Activated naive CD4-positive, alpha-beta T cell treated with anti-CD3 and anti-CD28 coated beads for 36 hours (primary cell): ENCODE results near the gene SLC43A1. TPM values are rescaled to one million over a fixed set of nuclear protein-coding genes. Genes with fewer than 3 reads are reported as not detected.
"Not testable (repeated sequence)": the region's sequence is repeated elsewhere in the genome, so short reads cannot be mapped to it uniquely, and the experiment has no call there.

Experiments used
- CTCF ChIA-PET: fragments of 350-600 bp; sonication (Branson Sonifier 250); formaldehyde crosslinking; loops from one replicate; lab custom pipeline; 2021; ENCODE audit warnings: antibody characterized with exemption; lab: Charles Lee
- DNase-seq: peaks from one replicate; pipeline ENCODE4 v3.0.0-alpha.2; 2020
- H3K27ac Mint-ChIP-seq: one replicate; pipeline ENCODE4 v1.8.0; 2021; ENCODE audit warnings: mild to moderate bottlenecking, mixed read lengths
- H3K27me3 Mint-ChIP-seq: one replicate; pipeline ENCODE4 v1.8.0; 2021; ENCODE audit warnings: low read depth, mixed read lengths
- H3K36me3 Mint-ChIP-seq: one replicate; pipeline ENCODE4 v1.8.0; 2021; ENCODE audit warnings: low read depth, mixed read lengths
- H3K4me1 Mint-ChIP-seq: one replicate; pipeline ENCODE4 v1.8.0; 2021; ENCODE audit warnings: low read depth, mixed read lengths
- H3K4me3 Mint-ChIP-seq: one replicate; pipeline ENCODE4 v1.8.0; 2021; ENCODE audit warnings: mild to moderate bottlenecking, moderate library complexity, mixed read lengths
- H3K9me3 Mint-ChIP-seq: one replicate; pipeline ENCODE4 v1.8.0; 2021; ENCODE audit warnings: mixed read lengths
- intact Hi-C: fragments of 100-400 bp; cut with micrococcal nuclease; formaldehyde crosslinking; loops from one replicate; pipeline ENCODE4 v1.15.1; 2023
- total RNA-seq, 2 experiments: library from RNA; stranded (reverse); gene quantifications; one replicate each; pipeline ENCODE4 v1.2.3, GENCODE V29; 2021

SLC43A1 gene
- total RNA-seq, 2 experiments from 2014 or later = 26.5 to 29.7 TPM

DNA sequence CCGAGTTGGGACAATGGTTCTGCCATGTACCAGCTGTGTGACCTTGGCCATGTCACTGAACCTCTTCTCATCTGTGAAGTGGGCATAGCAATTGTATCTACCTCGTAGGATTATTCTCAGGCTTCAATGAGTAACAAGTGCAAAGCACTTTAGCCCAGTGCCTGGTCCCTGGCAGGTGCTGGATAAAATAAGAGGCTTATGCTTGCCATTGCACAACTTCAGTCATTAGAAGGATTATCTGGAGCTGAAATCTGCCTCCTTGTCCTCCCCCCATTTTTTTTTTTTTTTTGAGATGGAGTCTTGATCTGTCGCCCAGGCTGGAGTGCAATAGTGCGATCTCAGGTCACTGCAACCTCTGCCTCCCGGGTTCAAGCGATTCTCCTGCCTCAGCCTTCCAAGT is 29.1 kb upstream of the SLC43A1 start:
- CTCF ChIA-PET = interaction anchor here (1.0 to 1.3 kb wide), 2 partner anchors 24 to 100 kb away, joined by 3 to 4 read pairs; no protein-coding TSS in a partner anchor
- Mint-ChIP-seq H3K27ac (no peak overlapping the region), H3K4me3 (no peak overlapping the region), H3K36me3 (peaks cover 21% of the 10 kb centered on the region), H3K9me3 (no peaks in the 10 kb centered on the region), H3K27me3 (no peaks in the 10 kb centered on the region), H3K4me1 (peaks cover 15% of the 10 kb centered on the region)
- intact Hi-C loops = no loop called here
- DNase-seq = no peak

DNA sequence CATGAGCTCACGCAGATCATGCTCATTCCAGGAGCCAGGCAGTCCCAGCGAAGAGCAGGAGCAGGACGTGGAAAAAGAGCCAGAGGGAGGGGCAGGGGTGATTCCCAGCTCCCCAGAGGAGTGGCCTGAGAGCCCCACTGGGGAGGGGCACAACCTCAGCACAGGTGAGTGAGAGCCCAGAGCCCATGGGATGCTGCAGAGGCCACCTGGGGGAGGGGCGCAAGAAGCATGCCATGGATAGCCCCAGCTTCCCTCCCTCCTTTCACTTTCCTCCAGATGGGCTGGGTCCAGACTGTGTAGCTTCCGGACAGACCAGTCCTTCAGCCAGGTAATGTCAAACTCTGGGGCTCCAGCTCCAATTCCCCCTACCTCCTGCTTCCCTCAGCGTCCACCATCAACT is 28.1 kb upstream of the SLC43A1 start:
- H3K4me1 Mint-ChIP-seq = peaks cover 14% of the 10 kb centered on the region
- H3K27ac Mint-ChIP-seq = no peak overlapping the region

DNA sequence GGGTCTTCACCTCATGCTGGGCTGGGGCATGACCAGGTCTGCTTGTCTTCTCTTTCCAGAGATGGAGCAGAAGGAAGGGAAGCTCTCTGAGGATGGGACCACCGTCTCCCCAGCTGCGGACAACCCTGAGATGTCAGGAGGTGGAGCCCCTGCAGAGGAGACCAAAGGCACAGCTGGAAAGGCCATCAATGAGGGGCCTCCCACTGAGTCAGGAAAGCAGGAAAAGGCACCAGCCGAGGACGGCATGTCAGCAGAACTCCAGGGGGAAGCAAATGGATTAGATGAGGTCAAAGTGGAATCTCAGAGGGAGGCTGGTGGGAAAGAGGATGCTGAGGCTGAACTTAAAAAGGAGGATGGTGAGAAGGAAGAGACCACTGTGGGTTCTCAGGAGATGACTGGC is 27.1 kb upstream of the SLC43A1 start:
- CTCF ChIA-PET = interaction anchor here (1.1 kb wide), 1 partner anchor 94 kb away, joined by 3 read pairs; no protein-coding TSS in a partner anchor
- no peak for DNase-seq
- no peak overlapping the region for H3K4me3 Mint-ChIP-seq
- H3K27ac Mint-ChIP-seq = no peak overlapping the region
- H3K36me3 Mint-ChIP-seq = peaks cover 11% of the 10 kb centered on the region
- H3K27me3 Mint-ChIP-seq = no peaks in the 10 kb centered on the region
- H3K4me1 Mint-ChIP-seq = peaks cover 5% of the 10 kb centered on the region
- intact Hi-C loops = no loop called here
- no peaks in the 10 kb centered on the region for H3K9me3 Mint-ChIP-seq

More for the DNA sequence above, 28.1 kb upstream of the SLC43A1 start:
- Mint-ChIP-seq H3K27me3 (no peaks in the 10 kb centered on the region), H3K9me3 (no peaks in the 10 kb centered on the region), H3K4me3 (no peak overlapping the region), H3K36me3 (peaks cover 16% of the 10 kb centered on the region)
- intact Hi-C loops = no loop called here
- CTCF ChIA-PET = interaction anchor here (0.9 to 1.5 kb wide), 3 partner anchors 17 to 50 kb away, joined by 3 to 4 read pairs (median 4); no protein-coding TSS in a partner anchor
- no peak for DNase-seq

DNA sequence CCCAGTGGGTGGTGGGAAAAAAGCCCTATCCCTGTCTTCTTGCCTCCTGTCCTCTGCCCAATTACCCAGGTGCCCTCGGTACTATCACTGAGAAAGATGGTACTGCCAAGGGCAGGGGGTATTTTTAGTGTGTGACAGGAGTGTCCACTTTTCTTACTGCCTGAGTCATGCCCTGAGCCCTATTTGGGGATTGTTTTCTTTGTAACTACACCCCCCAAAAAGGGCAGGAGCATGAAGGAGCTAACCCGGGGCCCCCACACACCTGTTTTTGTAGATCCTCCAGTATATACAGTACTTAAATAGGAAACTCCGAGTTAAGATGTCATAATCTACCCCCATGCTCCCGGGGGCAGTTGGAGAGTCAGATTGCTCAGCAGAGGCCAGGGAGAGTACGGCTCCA is 25.7 kb upstream of the SLC43A1 start:
- H3K9me3 Mint-ChIP-seq = no peaks in the 10 kb centered on the region
- CTCF ChIA-PET = no interaction called here
- H3K4me3 Mint-ChIP-seq = no peak overlapping the region
- no peaks in the 10 kb centered on the region for H3K27me3 Mint-ChIP-seq
- DNase-seq = no peak
- intact Hi-C loops = no loop called here
- no peak overlapping the region for H3K27ac Mint-ChIP-seq
- peaks cover 8% of the 10 kb centered on the region for H3K36me3 Mint-ChIP-seq
- H3K4me1 Mint-ChIP-seq = no peaks in the 10 kb centered on the region

DNA sequence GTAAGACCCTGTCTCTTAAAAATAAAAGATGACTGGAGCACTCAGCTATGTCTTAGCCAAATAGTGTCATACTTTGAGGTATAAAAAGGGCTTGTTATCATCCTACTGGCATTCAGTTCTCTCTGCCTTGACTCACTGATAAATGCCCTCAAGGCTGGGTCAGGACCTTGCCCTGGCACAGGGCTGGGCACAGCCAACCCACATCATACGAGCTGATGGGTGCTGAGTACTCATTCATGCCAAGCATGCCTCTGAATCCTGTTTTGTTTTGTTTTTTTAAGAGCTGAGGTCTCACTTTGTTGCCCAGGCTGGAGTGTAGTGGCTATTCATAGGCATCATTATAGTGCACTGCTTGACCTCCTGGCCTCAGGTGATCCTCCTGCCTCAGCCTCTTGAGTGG is 23.8 kb upstream of the SLC43A1 start:
- Mint-ChIP-seq H3K9me3 (no peaks in the 10 kb centered on the region), H3K4me3 (no peak overlapping the region), H3K27me3 (no peaks in the 10 kb centered on the region), H3K36me3 (peaks cover 8% of the 10 kb centered on the region), H3K4me1 (no peaks in the 10 kb centered on the region), H3K27ac (no peak overlapping the region)
- intact Hi-C loops = no loop called here
- CTCF ChIA-PET = interaction anchor here (0.7 to 1.3 kb wide), 4 partner anchors 12 to 105 kb away, joined by 3 to 4 read pairs (median 3); no protein-coding TSS in a partner anchor
- no peak for DNase-seq

DNA sequence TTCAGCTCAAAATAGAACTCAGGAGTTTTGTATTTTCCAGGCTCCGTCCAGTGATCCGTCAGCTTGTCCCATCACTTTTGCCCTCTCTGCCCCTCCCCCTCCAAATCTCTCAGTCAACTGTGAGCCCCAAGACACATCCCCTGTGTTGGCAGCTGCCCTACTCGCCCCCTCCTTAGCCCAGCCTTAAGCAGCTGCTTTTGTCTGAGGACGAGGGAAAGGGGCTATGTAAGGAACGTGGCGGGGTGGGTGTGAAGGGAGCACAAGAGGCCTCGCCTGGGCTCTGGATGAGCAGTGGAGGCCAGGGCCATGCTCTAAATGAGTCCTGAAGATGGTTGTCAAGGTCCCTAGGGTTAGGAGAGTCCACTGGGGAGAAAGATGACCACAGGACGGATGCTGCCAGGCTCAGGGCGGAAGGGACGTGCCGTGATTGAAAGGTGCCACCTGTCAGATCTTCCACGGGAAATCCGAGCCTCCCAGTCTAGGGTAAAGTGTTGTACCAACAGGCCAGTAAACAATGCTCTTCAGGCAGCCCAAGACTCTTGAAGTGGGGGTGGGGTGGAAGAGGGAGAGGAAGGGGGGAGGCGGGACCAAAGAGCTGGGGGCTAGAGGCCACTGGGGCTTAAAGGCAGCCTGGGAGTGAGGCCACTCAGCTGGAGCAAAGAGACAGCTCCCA is 21.6 kb upstream of the SLC43A1 start, which contains the start of gene SMTNL1:
Gene SMTNL1, plus strand, starts transcription at position 649 of the 673 bp plus-strand sequence. CDS start 5,048 bp downstream, outside the sequence.
- intact Hi-C loops = no loop called here
- Mint-ChIP-seq H3K9me3 (no peaks in the 10 kb centered on the region), H3K4me3 (no peak within 1 kb of the TSS), H3K27me3 (no peaks in the 10 kb centered on the region), H3K36me3 (peaks cover 7% of the 10 kb centered on the region), H3K27ac (no peak within 1 kb of the TSS), H3K4me1 (peaks cover under 1% of the 10 kb centered on the region)
- CTCF ChIA-PET = interaction anchor here (1.2 to 2.3 kb wide), 2 partner anchors 10 to 44 kb away, joined by 6 to 13 read pairs; no protein-coding TSS in a partner anchor
- DNase-seq = no peak

DNA sequence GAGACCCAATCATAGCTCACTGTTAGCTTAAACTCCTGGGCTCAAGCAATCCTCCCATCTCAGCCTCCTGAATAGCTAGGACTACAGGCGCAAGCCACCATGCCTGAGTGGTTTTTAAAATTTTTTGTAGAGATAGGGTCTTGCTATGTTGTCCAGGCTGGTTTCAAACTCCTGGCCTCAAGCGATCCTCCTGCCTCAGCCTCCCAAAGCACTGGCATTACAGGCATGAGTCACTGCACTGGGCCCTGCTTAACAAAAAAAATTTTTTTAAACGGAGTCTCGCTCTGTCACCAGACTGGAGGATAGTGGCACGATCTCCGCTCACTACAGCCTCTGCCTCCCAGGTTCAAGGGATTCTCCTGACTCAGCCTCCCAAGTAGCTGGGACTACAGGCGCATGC is 18.9 kb upstream of the SLC43A1 start:
- DNase-seq, H3K27me3 Mint-ChIP-seq, H3K27ac Mint-ChIP-seq, H3K4me3 Mint-ChIP-seq, intact Hi-C loops, H3K9me3 Mint-ChIP-seq, H3K36me3 Mint-ChIP-seq: not testable (repeated sequence)
- peaks cover 16% of the 10 kb centered on the region for H3K4me1 Mint-ChIP-seq
- CTCF ChIA-PET = interaction anchor here (0.5 to 1.5 kb wide), 4 partner anchors 9 to 142 kb away, joined by 3 read pairs; no protein-coding TSS in a partner anchor

DNA sequence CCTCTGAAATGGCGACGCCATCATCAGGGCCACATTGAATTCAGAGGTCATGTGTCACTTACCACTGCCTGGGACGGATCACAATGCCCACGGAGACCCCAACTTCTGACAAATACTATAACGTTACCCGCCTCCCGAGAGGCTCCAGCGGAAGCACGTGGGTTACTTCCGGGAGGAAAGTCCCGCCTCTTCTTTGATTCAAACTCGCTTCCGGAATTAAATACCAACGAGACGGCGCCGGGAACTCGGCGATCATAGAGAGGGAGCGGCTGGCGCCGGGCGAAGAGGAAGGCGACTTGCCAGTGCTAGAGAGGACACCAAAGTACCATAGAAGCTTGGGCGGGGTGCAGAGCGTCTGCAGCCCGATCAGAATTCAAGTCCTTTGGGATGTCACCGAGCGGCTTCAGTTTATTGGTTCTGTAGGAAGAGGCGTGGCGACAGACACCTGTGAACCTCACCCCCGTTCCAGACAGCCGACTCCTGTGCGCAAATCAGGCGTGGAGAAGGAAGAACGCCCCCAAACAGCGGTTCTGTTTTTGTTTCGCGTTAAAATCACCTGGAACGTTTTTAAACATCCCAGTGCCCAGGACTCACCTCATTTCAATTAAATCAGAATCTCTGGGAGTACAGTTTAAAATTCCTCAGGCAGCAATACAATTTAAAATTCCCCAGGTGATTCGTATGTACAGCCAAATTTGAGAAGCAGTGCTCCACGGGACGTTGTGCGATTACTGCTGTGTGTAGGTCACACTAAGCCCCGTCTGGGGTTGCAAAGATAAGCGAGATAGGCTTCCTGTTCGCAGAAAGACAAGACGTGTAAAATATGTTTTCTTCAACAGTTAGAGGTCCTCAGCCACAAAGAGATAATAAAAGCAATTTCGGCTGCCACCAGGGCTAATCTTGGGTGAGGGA is 15.3 kb upstream of the SLC43A1 start, which contains the start of gene TIMM10:
Gene TIMM10, minus strand, starts transcription at position 159 of the 912 bp plus-strand sequence. CDS start 565 bp downstream, outside the sequence.
- H3K4me3 Mint-ChIP-seq = peak within 1 kb of the TSS; percentile 90
- H3K9me3 Mint-ChIP-seq = no peaks in the 10 kb centered on the region
- peaks cover 38% of the 10 kb centered on the region for H3K4me1 Mint-ChIP-seq
- peaks cover 19% of the 10 kb centered on the region for H3K36me3 Mint-ChIP-seq
- no peaks in the 10 kb centered on the region for H3K27me3 Mint-ChIP-seq
- peak within 1 kb of the TSS; percentile 87 for H3K27ac Mint-ChIP-seq
- peak; percentile 97 for DNase-seq
- CTCF ChIA-PET = interaction anchor here (0.8 to 8.9 kb wide), 7 partner anchors 15 to 185 kb away, joined by 3 to 270 read pairs (median 4); partner anchors contain the start of genes RTN4RL2 and SLC43A1
- intact Hi-C loops = loop anchor here (1.0 to 2.0 kb wide), 13 partner anchors 17 to 1047 kb away; partner anchors contain the start of genes CLP1, MED19, SELENOH and SSRP1

DNA sequence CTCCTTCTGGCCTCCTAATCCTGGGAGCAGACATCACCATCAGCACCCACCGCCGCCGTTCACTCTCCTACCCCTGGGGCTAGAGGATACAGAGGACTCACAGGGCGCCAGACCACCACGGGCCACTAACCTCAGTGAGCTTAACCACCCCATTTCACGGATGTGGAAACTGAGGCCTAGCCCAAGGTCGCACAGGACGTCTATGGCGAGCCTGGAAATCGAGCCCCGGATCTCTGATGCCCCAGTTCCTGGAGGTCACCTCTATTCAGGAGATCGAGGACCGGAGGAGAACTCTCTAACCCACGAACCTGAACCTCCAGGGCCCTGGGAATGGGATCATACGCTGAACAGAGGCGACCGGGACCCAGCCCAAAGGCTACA is 14.7 kb upstream of the SLC43A1 start:
- Mint-ChIP-seq H3K4me1 (peaks cover 38% of the 10 kb centered on the region), H3K4me3 (peak overlapping the region; percentile 90), H3K27ac (peak overlapping the region; percentile 87), H3K9me3 (no peaks in the 10 kb centered on the region), H3K27me3 (no peaks in the 10 kb centered on the region), H3K36me3 (peaks cover 19% of the 10 kb centered on the region)
- intact Hi-C loops = loop anchor here (1.0 to 2.0 kb wide), 12 partner anchors 16 to 1048 kb away; partner anchors contain the start of genes CLP1, MED19, SELENOH and SSRP1
- no peak for DNase-seq
- CTCF ChIA-PET = interaction anchor here (0.8 to 8.9 kb wide), 7 partner anchors 14 to 184 kb away, joined by 3 to 270 read pairs (median 6); partner anchors contain the start of genes RTN4RL2 and SLC43A1

DNA sequence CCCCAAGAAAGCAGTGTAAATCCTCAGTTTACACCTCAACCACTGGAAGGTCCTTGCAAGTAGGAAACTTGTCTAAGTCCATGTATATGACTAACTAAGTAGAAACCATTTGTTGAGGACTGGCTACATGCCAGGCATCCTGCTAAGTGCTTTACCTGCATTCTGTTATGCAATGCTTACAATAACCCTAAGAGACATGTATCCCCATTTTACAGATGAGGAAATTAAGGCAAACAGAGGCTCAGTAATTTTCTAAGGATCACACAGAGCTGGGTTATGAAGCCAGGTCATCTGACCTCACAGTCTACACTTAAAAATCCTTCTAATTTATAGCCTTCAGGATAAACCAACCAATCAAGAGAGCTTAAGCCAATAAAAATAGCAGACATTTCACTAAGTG is 13.5 kb upstream of the SLC43A1 start:
- Mint-ChIP-seq H3K9me3 (no peaks in the 10 kb centered on the region), H3K4me1 (peaks cover 38% of the 10 kb centered on the region), H3K27me3 (no peaks in the 10 kb centered on the region), H3K4me3 (peak overlapping the region; percentile 13), H3K36me3 (peaks cover 22% of the 10 kb centered on the region), H3K27ac (no peak overlapping the region)
- no peak for DNase-seq
- CTCF ChIA-PET = interaction anchor here (1.5 to 8.9 kb wide), 8 partner anchors 13 to 183 kb away, joined by 3 to 270 read pairs (median 12); partner anchors contain the start of genes RTN4RL2 and SLC43A1
- intact Hi-C loops = loop anchor here (5.0 kb wide), 1 partner anchor 52 kb away; no protein-coding TSS in a partner anchor

DNA sequence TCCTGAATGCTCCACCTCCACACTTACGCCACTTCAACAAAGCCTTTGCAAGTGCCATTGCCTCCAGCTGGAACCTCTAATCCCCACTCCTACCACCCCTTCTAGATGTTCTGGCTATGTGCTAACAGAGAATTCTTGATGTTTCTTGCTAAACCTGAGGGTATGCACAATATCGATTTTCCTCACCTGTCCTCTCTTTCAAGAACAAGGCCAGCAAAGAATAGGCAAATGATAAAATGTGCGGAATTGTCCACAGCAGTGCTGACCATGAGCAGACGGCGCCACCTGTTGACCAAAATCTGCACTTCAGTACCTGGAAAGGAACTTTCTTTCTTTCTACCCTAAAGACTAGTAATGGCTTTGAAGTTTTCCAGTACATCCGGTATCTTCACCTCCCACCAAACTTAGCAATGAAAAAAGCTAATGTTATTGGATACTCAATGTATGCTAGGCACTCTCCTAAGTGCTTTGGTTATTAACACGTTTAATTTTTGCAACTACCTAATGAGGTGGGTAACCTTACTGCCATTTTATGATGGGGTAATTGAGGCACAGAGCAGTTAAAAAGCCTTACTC is 11.6 kb upstream of the SLC43A1 start:
- no peaks in the 10 kb centered on the region for H3K9me3 Mint-ChIP-seq
- peaks cover 38% of the 10 kb centered on the region for H3K4me1 Mint-ChIP-seq
- H3K4me3 Mint-ChIP-seq = no peak overlapping the region
- peak; percentile 92 for DNase-seq
- intact Hi-C loops = loop anchor here (1.0 to 5.0 kb wide), 4 partner anchors 34 to 182 kb away; no protein-coding TSS in a partner anchor
- peaks cover 18% of the 10 kb centered on the region for H3K36me3 Mint-ChIP-seq
- H3K27ac Mint-ChIP-seq = peak overlapping the region; percentile 81
- CTCF ChIA-PET = interaction anchor here (0.6 to 8.9 kb wide), 38 partner anchors 10 to 189 kb away, joined by 3 to 270 read pairs (median 4); partner anchors contain the start of genes MED19, P2RX3, RTN4RL2 and SLC43A1
- H3K27me3 Mint-ChIP-seq = no peaks in the 10 kb centered on the region
